GM23338 (cell line): ENCODE measurements around the gene DGKB. TPM values are rescaled to one million over a fixed set of nuclear protein-coding genes. Genes with fewer than 3 reads are reported as not detected.

Experiments used
- ATAC-seq: fragments of 200-7000 bp; cut with Tn5 transposase; 3 replicates; pipeline ENCODE4 v1.9.1; 2020
- DNase-seq: peaks from one replicate; pipeline ENCODE4 v3.0.0-alpha.2; 2015; ENCODE audit warnings: low spot score
- H2AFZ ChIP-seq: fragments of 200-600 bp; sonication (generic); 2 replicates; pipeline ENCODE4 v1.8.0; 2016; ENCODE audit warnings: antibody characterized with exemption, mild to moderate bottlenecking, moderate library complexity
- H3F3A ChIP-seq: fragments of 200-600 bp; sonication (generic); replicated peaks from 2 replicates; pipeline ENCODE4 v1.8.0; 2017; ENCODE audit warnings: antibody characterized with exemption, mixed run types, low read depth
- H3K27ac ChIP-seq: fragments of 200-600 bp; sonication (generic); 2 replicates; pipeline ENCODE4 v1.6.1; 2016; ENCODE audit warnings: low read depth
- H3K27me3 ChIP-seq: fragments of 200-600 bp; sonication (generic); 2 replicates; pipeline ENCODE4 v1.8.0; 2016; ENCODE audit warnings: mild to moderate bottlenecking, mixed run types, moderate library complexity; ENCODE audit not compliant: insufficient read depth
- H3K36me3 ChIP-seq: fragments of 200-600 bp; sonication (generic); 2 replicates; pipeline ENCODE4 v1.8.0; 2016; ENCODE audit warnings: mild to moderate bottlenecking; ENCODE audit not compliant: insufficient read depth
- H3K4me1 ChIP-seq: fragments of 200-600 bp; sonication (generic); 2 replicates; pipeline ENCODE4 v1.8.0; 2016; ENCODE audit warnings: mild to moderate bottlenecking, moderate library complexity; ENCODE audit not compliant: insufficient read depth
- H3K4me2 ChIP-seq: fragments of 200-600 bp; sonication (generic); 2 replicates; pipeline ENCODE4 v1.7.1; 2017; ENCODE audit warnings: mixed run types
- H3K4me3 ChIP-seq: fragments of 200-600 bp; sonication (generic); 2 replicates; pipeline ENCODE4 v1.6.1; 2016; ENCODE audit warnings: mixed run types
- H3K79me2 ChIP-seq: fragments of 200-600 bp; sonication (generic); replicated peaks from 2 replicates; pipeline ENCODE4 v1.8.0; 2017; ENCODE audit warnings: mild to moderate bottlenecking; ENCODE audit not compliant: insufficient read depth
- H3K9me2 ChIP-seq: fragments of 200-600 bp; sonication (generic); 2 replicates; pipeline ENCODE4 v1.8.0; 2017; ENCODE audit not compliant: insufficient read depth
- H4K20me1 ChIP-seq: fragments of 200-600 bp; sonication (generic); replicated peaks from 2 replicates; pipeline ENCODE4 v1.8.0; 2017; ENCODE audit warnings: mild to moderate bottlenecking; ENCODE audit not compliant: insufficient read depth
- H3K27ac Mint-ChIP-seq: 2 replicates; pipeline ENCODE4 v1.8.0; 2020; ENCODE audit warnings: inconsistent platforms, mild to moderate bottlenecking, moderate library complexity, mixed read lengths
- H3K27me3 Mint-ChIP-seq: 3 replicates; pipeline ENCODE4 v1.8.0; 2022; ENCODE audit warnings: low read depth, mild to moderate bottlenecking, moderate library complexity, mixed read lengths, inconsistent platforms; ENCODE audit not compliant: insufficient read depth, poor library complexity
- H3K36me3 Mint-ChIP-seq: 3 replicates; pipeline ENCODE4 v1.8.0; 2021; ENCODE audit warnings: low read depth, mild to moderate bottlenecking, inconsistent platforms, moderate library complexity, mixed read lengths
- H3K4me1 Mint-ChIP-seq: 3 replicates; pipeline ENCODE4 v1.8.0; 2020; ENCODE audit warnings: mild to moderate bottlenecking, inconsistent platforms, mixed read lengths
- H3K4me3 Mint-ChIP-seq: 3 replicates; pipeline ENCODE4 v1.8.0; 2021; ENCODE audit warnings: moderate library complexity, mild to moderate bottlenecking, inconsistent platforms, mixed read lengths
- H3K9me3 Mint-ChIP-seq: 3 replicates; pipeline ENCODE4 v1.8.0; 2020; ENCODE audit warnings: moderate library complexity, mild to moderate bottlenecking, inconsistent platforms, mixed read lengths
- CREB1 ChIP-seq: fragments of 250-450 bp; sonication (Bioruptor Pico); IDR thresholded peaks from 2 replicates; pipeline ENCODE4 v1.5.0; 2020; ENCODE audit warnings: low read depth, mild to moderate bottlenecking, moderate library complexity
- EZH2 ChIP-seq: fragments of 200-600 bp; sonication (generic); IDR thresholded peaks from one replicate; pipeline ENCODE4 v1.8.0; 2017; ENCODE audit warnings: antibody characterized with exemption, mild to moderate bottlenecking, low read depth; ENCODE audit not compliant: unreplicated experiment
- EZH2phosphoT487 ChIP-seq: fragments of 200-600 bp; sonication (generic); IDR thresholded peaks from one replicate; pipeline ENCODE4 v1.8.1; 2018; ENCODE audit warnings: antibody characterized with exemption; ENCODE audit not compliant: unreplicated experiment
- JUNB ChIP-seq: IDR thresholded peaks from one replicate; pipeline ENCODE4 v1.6.1; 2016; ENCODE audit warnings: antibody characterized with exemption; ENCODE audit not compliant: unreplicated experiment
- NANOG ChIP-seq: IDR thresholded peaks from 2 replicates; pipeline ENCODE4 v1.6.1; 2016; ENCODE audit warnings: antibody characterized with exemption, borderline replicate concordance
- POLR2AphosphoS5 ChIP-seq: IDR thresholded peaks from 2 replicates; pipeline ENCODE4 v1.6.1; 2016; ENCODE audit warnings: antibody characterized with exemption, low read depth
- STAT1 ChIP-seq: IDR thresholded peaks from one replicate; pipeline ENCODE4 v1.6.1; 2016; ENCODE audit warnings: antibody characterized with exemption; ENCODE audit not compliant: unreplicated experiment
- ZNF114 ChIP-seq: fragments of 250-450 bp; sonication (Bioruptor Pico); IDR thresholded peaks from 2 replicates; pipeline ENCODE4 v1.5.0; 2020; ENCODE audit warnings: mild to moderate bottlenecking, moderate library complexity
- ZNF331 ChIP-seq: fragments of 250-450 bp; sonication (Bioruptor Pico); IDR thresholded peaks from 2 replicates; pipeline ENCODE4 v1.5.0; 2020; ENCODE audit warnings: low read depth, mild to moderate bottlenecking, moderate library complexity
- ZNF462 ChIP-seq: fragments of 250-450 bp; sonication (Bioruptor Pico); IDR thresholded peaks from 2 replicates; pipeline ENCODE4 v1.5.0; 2020; ENCODE audit warnings: mild to moderate bottlenecking, moderate library complexity
- polyA plus RNA-seq: library from polyadenylated mRNA; unstranded; fragments of >200 nt; fragmentation: Nextera tagmentation; extraction: Ambion mirVana; gene quantifications from 2 replicates; pipeline ENCODE4 v1.2.1, GENCODE V29; 2016
- total RNA-seq: library from RNA; depleted of rRNA; stranded (reverse); fragments of >200 nt; shearing (Covaris generic); gene quantifications from 2 replicates; pipeline ENCODE4 v1.2.3, GENCODE V29; 2014
- TF ChIP-seq, protein P1 (sequence below): IDR thresholded peaks from 2 replicates; pipeline ENCODE4 v1.6.1; 2016; ENCODE audit warnings: antibody characterized with exemption
- TF ChIP-seq, protein P2 (sequence below): IDR thresholded peaks from one replicate; pipeline ENCODE4 v1.6.1; 2018; ENCODE audit warnings: antibody characterized with exemption; ENCODE audit not compliant: unreplicated experiment
- TF ChIP-seq, protein P3 (sequence below), 2 experiments: fragments of 200-600 bp in 1 of 2; sonication (generic) in 1 of 2; conservative IDR thresholded peaks; 2 replicates each; pipeline versions ENCODE4 v1.5.1 to v1.6.1; 2016 to 2017; ENCODE audit warnings: antibody characterized with exemption in 2 of 2, low read depth in 2 of 2, mild to moderate bottlenecking in 2 of 2, moderate library complexity in 1 of 2

Gene DGKB
- total and polyA plus RNA-seq, 2 experiments from 2014 or later = 4.8 to 11.5 TPM

DNA sequence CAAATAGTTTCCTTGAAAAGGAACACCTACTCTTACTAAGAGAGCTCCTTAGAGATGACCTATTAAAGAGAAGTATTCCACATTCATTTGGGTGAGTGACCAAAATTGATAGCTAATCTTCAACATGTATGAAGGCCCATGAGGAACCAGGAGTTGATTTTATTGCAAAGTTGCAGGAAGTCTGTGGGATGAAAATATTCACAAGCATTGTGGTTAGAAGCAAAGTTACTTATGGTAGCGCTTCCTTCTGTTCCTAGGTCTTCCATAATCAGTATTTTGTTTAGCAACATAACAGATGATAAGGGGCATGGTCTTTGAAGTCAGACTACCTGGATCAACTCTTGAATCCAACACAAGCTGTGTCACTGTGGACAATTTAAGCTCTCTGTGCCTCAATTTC is 164.5 kb downstream of the DGKB start:
- Histone ChIP-seq H3K4me2 (no peak overlapping the region), H3K36me3 (no peaks in the 10 kb centered on the region), H3K79me2 (no peaks in the 10 kb centered on the region), H3K27ac (no peak overlapping the region), H3K27me3 (no peaks in the 10 kb centered on the region), H3F3A (no peaks in the 10 kb centered on the region), H3K4me3 (no peak overlapping the region), H3K9me2 (no peaks in the 10 kb centered on the region), H3K4me1 (peaks cover 5% of the 10 kb centered on the region), H4K20me1 (no peaks in the 10 kb centered on the region), H2AFZ (no peak overlapping the region)
- peaks cover 44% of the 10 kb centered on the region for H3K9me3 Mint-ChIP-seq
- no peak overlapping the region for H3K27ac Mint-ChIP-seq
- DNase-seq = no peak
- TF ChIP-seq ZNF331 (no peak), CREB1 (no peak), STAT1 (no peak), JUNB (no peak), EZH2phosphoT487 (no peak), EZH2 (no peak), NANOG (no peak), ZNF114 (CRISPR knock-in tag) (no peak), POLR2AphosphoS5 (no peak), ZNF462 (CRISPR knock-in tag) (no peak)
- TF ChIP-seq, protein P1, sequence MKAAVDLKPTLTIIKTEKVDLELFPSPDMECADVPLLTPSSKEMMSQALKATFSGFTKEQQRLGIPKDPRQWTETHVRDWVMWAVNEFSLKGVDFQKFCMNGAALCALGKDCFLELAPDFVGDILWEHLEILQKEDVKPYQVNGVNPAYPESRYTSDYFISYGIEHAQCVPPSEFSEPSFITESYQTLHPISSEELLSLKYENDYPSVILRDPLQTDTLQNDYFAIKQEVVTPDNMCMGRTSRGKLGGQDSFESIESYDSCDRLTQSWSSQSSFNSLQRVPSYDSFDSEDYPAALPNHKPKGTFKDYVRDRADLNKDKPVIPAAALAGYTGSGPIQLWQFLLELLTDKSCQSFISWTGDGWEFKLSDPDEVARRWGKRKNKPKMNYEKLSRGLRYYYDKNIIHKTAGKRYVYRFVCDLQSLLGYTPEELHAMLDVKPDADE = no peak
- TF ChIP-seq, protein P2, sequence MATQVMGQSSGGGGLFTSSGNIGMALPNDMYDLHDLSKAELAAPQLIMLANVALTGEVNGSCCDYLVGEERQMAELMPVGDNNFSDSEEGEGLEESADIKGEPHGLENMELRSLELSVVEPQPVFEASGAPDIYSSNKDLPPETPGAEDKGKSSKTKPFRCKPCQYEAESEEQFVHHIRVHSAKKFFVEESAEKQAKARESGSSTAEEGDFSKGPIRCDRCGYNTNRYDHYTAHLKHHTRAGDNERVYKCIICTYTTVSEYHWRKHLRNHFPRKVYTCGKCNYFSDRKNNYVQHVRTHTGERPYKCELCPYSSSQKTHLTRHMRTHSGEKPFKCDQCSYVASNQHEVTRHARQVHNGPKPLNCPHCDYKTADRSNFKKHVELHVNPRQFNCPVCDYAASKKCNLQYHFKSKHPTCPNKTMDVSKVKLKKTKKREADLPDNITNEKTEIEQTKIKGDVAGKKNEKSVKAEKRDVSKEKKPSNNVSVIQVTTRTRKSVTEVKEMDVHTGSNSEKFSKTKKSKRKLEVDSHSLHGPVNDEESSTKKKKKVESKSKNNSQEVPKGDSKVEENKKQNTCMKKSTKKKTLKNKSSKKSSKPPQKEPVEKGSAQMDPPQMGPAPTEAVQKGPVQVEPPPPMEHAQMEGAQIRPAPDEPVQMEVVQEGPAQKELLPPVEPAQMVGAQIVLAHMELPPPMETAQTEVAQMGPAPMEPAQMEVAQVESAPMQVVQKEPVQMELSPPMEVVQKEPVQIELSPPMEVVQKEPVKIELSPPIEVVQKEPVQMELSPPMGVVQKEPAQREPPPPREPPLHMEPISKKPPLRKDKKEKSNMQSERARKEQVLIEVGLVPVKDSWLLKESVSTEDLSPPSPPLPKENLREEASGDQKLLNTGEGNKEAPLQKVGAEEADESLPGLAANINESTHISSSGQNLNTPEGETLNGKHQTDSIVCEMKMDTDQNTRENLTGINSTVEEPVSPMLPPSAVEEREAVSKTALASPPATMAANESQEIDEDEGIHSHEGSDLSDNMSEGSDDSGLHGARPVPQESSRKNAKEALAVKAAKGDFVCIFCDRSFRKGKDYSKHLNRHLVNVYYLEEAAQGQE = no peak
- TF ChIP-seq, protein P3, sequence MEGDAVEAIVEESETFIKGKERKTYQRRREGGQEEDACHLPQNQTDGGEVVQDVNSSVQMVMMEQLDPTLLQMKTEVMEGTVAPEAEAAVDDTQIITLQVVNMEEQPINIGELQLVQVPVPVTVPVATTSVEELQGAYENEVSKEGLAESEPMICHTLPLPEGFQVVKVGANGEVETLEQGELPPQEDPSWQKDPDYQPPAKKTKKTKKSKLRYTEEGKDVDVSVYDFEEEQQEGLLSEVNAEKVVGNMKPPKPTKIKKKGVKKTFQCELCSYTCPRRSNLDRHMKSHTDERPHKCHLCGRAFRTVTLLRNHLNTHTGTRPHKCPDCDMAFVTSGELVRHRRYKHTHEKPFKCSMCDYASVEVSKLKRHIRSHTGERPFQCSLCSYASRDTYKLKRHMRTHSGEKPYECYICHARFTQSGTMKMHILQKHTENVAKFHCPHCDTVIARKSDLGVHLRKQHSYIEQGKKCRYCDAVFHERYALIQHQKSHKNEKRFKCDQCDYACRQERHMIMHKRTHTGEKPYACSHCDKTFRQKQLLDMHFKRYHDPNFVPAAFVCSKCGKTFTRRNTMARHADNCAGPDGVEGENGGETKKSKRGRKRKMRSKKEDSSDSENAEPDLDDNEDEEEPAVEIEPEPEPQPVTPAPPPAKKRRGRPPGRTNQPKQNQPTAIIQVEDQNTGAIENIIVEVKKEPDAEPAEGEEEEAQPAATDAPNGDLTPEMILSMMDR (conservative IDR thresholded peaks at IDR 0.05; ENCODE audit: low read depth in 2 of 2) = no peak
- ATAC-seq = no peak
- H3K27me3 Mint-ChIP-seq = peaks cover 5% of the 10 kb centered on the region
- peaks cover 5% of the 10 kb centered on the region; the same call in 1 of the 3 replicates for H3K4me1 Mint-ChIP-seq
- H3K36me3 Mint-ChIP-seq = peaks cover 45% of the 10 kb centered on the region
- H3K4me3 Mint-ChIP-seq = no peak overlapping the region
